Stomach (tissue), 9 donors: ENCODE measurements around the gene PTPRE. TPM values are rescaled to one million over a fixed set of nuclear protein-coding genes. Genes with fewer than 3 reads are reported as not detected.

ENCODE experiments used
- DNase-seq, 2 donors: peaks; one replicate each; pipeline versions ENCODE4 v3.0.0 to v3.0.0-alpha.2; 2013 to 2019
- H3K27ac ChIP-seq, 5 donors: fragments of 200-600 bp in 4 of 5; sonication (generic) in 4 of 5; one replicate each; pipeline ENCODE4 v1.5.1; 2013 to 2019; ENCODE audit warnings: mild to moderate bottlenecking in 1 of 5, moderate library complexity in 1 of 5
- H3K27me3 ChIP-seq, 3 donors: fragments of 200-600 bp; sonication (generic); one replicate each; pipeline ENCODE4 v1.5.1; 2017 to 2019; ENCODE audit warnings: mixed run types in 1 of 3
- H3K36me3 ChIP-seq, 4 donors: fragments of 200-600 bp; sonication (generic); 1 replicate in 3 of 4; 2 replicates in 1 of 4; pipeline ENCODE4 v1.5.1; 2016 to 2019
- H3K4me1 ChIP-seq, 4 donors: fragments of 200-600 bp; sonication (generic); one replicate each; pipeline ENCODE4 v1.5.1; 2016 to 2019
- H3K4me3 ChIP-seq, 4 donors: fragments of 200-600 bp; sonication (generic) in 3 of 4; one replicate each; pipeline ENCODE4 v1.5.1; 2016 to 2019; ENCODE audit warnings: mild to moderate bottlenecking in 1 of 4
- H3K9me3 ChIP-seq, 4 donors: fragments of 200-600 bp; sonication (generic); one replicate each; pipeline ENCODE4 v1.5.1; 2016 to 2019
- CTCF ChIP-seq, 7 experiments: fragments of 450-650 bp in 4 of 7; fragments of 200-600 bp in 3 of 7; sonication (generic) in 3 of 7; IDR thresholded peaks; one replicate each; pipeline ENCODE4 v1.5.1; 2016 to 2019; ENCODE audit warnings: antibody characterized with exemption in 7 of 7, control low read depth in 2 of 7, mild to moderate bottlenecking in 1 of 7
- EP300 ChIP-seq: sonication (generic); formaldehyde crosslinking; IDR thresholded peaks from one replicate; pipeline ENCODE4 v1.6.1; 2017; ENCODE audit warnings: antibody characterized with exemption
- POLR2A ChIP-seq, 4 donors: fragments of 450-650 bp; IDR thresholded peaks; one replicate each; pipeline ENCODE4 v1.6.1; 2016; ENCODE audit warnings: antibody characterized with exemption in 4 of 4, control low read depth in 2 of 4, mild to moderate bottlenecking in 1 of 4, moderate library complexity in 1 of 4
- POLR2AphosphoS5 ChIP-seq, 3 donors: sonication (generic); formaldehyde crosslinking; IDR thresholded peaks; one replicate each; pipeline ENCODE4 v1.6.1; 2016; ENCODE audit warnings: antibody characterized with exemption in 3 of 3
- WGBS, 5 donors: extraction: QIAGEN DNeasy Blood & Tissue Kit in 3 of 5; methylation state at CpG; one replicate each; pipeline versions ENCODE4 v1.1.5 to v1.1.7; 2013 to 2018; 5-methylcytosine and 5-hydroxymethylcytosine counted together
- intact Hi-C: fragments of 100-400 bp; cut with DNase I; formaldehyde crosslinking; loops from one replicate; pipeline ENCODE4 v1.15.1; 2023; ENCODE audit warnings: low total_unique reads
- polyA plus RNA-seq, 3 donors: library from polyadenylated mRNA; stranded (reverse); fragments of 200-250 nt; gene quantifications; one replicate each; pipeline ENCODE4 v1.2.3, GENCODE V29; 2013
- total RNA-seq, 5 donors: library from RNA; depleted of rRNA; stranded (reverse); fragments of >200 nt; gene quantifications; one replicate each; pipeline versions ENCODE4 v1.1.0 to v1.2.3, GENCODE V29; 2014 to 2016
- donor health status: healthy with polysubstance abuse.
- donor health status: Bipolar disorder and iron deficiency.
- donor health status: healthy.

The PTPRE gene
- total and polyA plus RNA-seq, 8 donors = 4.0 to 26.4 (median 8.9) TPM

- peaks cover 13 to 39% (median 16%) of the 10 kb centered on the region in 4 donors for H3K4me1 ChIP-seq
- H3K36me3 ChIP-seq = peaks cover 17 to 70% (median 56%) of the 10 kb centered on the region in 4 donors
- 83 to 94% (median 86%) methylated on average over 13 of the region's 13 CpGs for WGBS, 5 donors
- DNase-seq = no peak
- no peak for TF ChIP-seq POLR2A (IDR thresholded peaks at IDR 0.05)
- no peak for TF ChIP-seq POLR2AphosphoS5 (IDR thresholded peaks at IDR 0.05)
- TF ChIP-seq EP300 = no peak
- TF ChIP-seq CTCF (IDR thresholded peaks at IDR 0.05) = no peak
- H3K27ac ChIP-seq = no peak overlapping the region
- H3K27me3 ChIP-seq = no peaks in the 10 kb centered on the region
- intact Hi-C loops = no loop called here
- H3K4me3 ChIP-seq = no peak overlapping the region
- H3K9me3 ChIP-seq = no peaks in the 10 kb centered on the region
Observed at GRCh38 chr10:128066870-128067382, 160.0 kb downstream of the PTPRE start.

DNA sequence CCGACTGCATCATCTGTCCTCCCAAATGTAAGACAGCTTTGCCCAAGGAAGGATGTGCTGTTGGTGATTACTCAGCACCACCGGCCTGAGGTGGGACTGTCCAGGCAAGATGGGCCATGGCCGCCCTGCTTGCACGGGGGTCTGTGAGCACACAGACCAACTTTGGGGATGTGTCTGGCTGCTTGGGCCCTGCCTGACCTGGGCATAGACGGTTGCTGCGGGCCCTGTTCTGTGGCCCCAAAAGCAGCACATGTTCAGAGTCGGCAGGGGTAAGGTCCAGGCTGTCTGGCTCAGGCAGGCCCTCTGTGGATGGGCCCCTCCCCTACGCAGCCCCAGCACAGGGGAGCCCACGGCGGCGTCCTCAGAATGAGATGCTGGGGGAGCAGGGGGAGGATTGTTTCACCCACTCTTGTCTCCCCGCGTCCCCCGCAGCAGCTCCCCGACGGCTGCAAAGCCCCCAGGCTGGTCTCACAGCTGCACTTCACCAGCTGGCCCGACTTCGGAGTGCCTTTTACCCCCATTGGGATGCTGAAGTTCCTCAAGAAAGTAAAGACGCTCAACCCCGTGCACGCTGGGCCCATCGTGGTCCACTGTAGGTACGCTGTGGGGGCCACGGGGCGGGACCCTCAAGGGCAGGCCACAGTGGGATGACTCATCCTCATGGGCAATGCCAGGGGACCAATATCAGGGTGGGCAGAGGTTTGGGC, 160.9 kb downstream of the PTPRE start:
- DNase-seq = no peak
- H3K4me3 ChIP-seq = no peak overlapping the region
- no peaks in the 10 kb centered on the region for H3K9me3 ChIP-seq
- TF ChIP-seq POLR2AphosphoS5 (IDR thresholded peaks at IDR 0.05) (no peak), POLR2A (IDR thresholded peaks at IDR 0.05) (no peak), CTCF (IDR thresholded peaks at IDR 0.05) (no peak), EP300 (no peak)
- H3K27me3 ChIP-seq = no peaks in the 10 kb centered on the region
- H3K36me3 ChIP-seq = peaks cover 19 to 78% (median 64%) of the 10 kb centered on the region in 4 donors
- H3K27ac ChIP-seq = no peak overlapping the region
- intact Hi-C loops = no loop called here
- WGBS, 5 donors = 92 to 95% (median 94%) methylated on average over 13 to 25 of the region's 25 CpGs
- peaks cover 6 to 32% (median 16%) of the 10 kb centered on the region in 4 donors for H3K4me1 ChIP-seq

GRCh38 chr10:128068398-128069285, 161.7 kb downstream of the PTPRE start:
- H3K27me3 ChIP-seq = no peaks in the 10 kb centered on the region
- H3K27ac ChIP-seq = no peak overlapping the region
- WGBS, 5 donors = 88 to 93% (median 90%) methylated on average over 5 to 19 of the region's 19 CpGs
- intact Hi-C loops = no loop called here
- peaks cover 21 to 86% (median 72%) of the 10 kb centered on the region in 4 donors for H3K36me3 ChIP-seq
- DNase-seq = no peak
- H3K9me3 ChIP-seq = no peaks in the 10 kb centered on the region
- no peak overlapping the region for H3K4me3 ChIP-seq
- H3K4me1 ChIP-seq = peaks cover 6 to 25% (median 12%) of the 10 kb centered on the region in 4 donors
- no peak for TF ChIP-seq EP300
- no peak for TF ChIP-seq POLR2A (IDR thresholded peaks at IDR 0.05)
- TF ChIP-seq CTCF (IDR thresholded peaks at IDR 0.05) = no peak
- TF ChIP-seq POLR2AphosphoS5 (IDR thresholded peaks at IDR 0.05) = no peak

DNA sequence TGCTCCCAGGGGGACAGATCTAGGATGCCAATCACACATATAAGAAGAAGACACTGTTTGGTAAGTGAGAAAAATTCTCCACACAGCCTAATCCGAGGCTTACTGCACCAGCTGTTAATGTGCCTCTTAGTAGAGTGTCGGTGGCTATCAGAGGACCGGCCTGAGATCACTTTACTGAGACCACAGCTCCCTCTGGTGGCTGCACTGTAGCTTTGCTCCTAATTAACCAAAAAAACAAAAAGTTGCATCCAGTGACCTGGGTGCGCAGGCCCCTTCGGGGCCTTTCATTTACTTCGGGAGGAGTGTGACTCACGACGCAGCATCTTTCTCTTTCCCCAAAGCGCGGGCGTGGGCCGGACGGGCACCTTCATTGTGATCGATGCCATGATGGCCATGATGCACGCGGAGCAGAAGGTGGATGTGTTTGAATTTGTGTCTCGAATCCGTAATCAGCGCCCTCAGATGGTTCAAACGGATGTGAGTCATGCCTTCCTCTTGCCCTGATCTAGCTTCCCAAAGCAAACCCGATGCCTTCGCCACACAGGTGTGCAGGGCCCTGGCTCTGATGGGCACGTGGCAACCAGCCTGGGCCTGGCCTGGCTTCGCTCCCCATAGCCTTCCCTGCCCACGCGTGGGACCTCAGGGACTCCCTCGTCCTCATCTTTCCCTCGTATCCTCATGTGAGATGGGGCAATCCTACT, 162.6 kb downstream of the PTPRE start:
- TF ChIP-seq CTCF (IDR thresholded peaks at IDR 0.05) (peak in 5 of 7 experiments; percentile 57 to 89 (median 77)), EP300 (no peak), POLR2AphosphoS5 (IDR thresholded peaks at IDR 0.05) (peak in 1 of 3 donors; percentile 4)
- no peaks in the 10 kb centered on the region for H3K9me3 ChIP-seq
- no peak overlapping the region for H3K4me3 ChIP-seq
- H3K27me3 ChIP-seq = no peaks in the 10 kb centered on the region
- intact Hi-C loops = loop anchor here (5.0 kb wide), 1 partner anchor 52 kb away; no protein-coding TSS in a partner anchor
- peaks cover 0 to 18% (median 6%) of the 10 kb centered on the region in 4 donors for H3K4me1 ChIP-seq
- peak; percentile 72 to 93 for DNase-seq
- WGBS, 5 donors = 46 to 53% (median 50%) methylated on average over 27 to 28 of the region's 28 CpGs
- H3K36me3 ChIP-seq = peaks cover 21 to 94% (median 80%) of the 10 kb centered on the region in 4 donors
- no peak overlapping the region for H3K27ac ChIP-seq
